NCI-H1694 (cell line): ENCODE measurements around the gene MICAL3.
A peak's percentile ranks its signal among the peaks of the same experiment; 100 is the strongest.

Experiments
- DNase-seq: peaks from one replicate; lab custom pipeline; 2025; lab: John Stamatoyannopoulos, UW

Gene MICAL3

GRCh38 chr22:17838180-17838865, 186.0 kb downstream of the MICAL3 start:
- DNase-seq = no peak

DNA sequence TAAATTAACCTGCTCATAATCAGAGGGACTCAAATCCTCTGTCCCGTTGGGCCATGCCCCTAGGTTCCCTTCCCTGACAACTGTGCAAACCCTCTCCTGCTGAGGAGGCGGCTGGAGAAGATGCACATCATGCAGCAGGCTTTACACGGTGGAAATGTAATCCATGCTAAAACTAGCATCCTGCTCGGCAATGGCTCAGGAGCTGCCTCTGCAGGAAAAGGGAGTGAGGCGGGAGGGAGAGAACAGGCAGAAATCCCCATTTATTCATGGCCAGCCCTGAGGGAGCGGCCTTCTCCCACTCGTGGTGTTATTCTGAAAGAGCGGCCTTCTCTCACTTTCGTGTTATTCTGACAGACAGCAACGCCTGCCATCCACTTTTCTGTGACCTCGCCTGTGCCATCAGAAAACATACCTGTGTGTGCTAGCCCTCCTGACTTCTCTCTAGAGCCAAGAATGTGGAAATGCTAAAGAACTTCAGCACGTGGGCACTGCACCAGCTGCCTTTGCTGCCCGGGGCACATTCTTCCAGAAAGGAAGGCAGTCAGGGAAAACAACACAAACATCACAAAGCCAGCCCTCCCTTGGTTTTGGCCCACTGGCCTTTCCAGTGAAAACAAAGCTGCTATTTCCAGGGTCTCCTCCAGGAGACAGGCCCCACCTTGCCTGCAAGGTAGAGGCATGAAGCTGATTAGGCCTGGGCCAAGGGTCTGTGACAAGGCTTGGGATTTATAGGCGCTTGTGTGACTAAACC, 187.2 kb downstream of the MICAL3 start:
- DNase-seq = no peak

- no peak for DNase-seq
Measured at GRCh38 chr22:17835256-17835655, 189.1 kb downstream of the MICAL3 start.

- DNase-seq = no peak
Measured at GRCh38 chr22:17833489-17833888, 190.9 kb downstream of the MICAL3 start.

- DNase-seq = no peak
Measured at GRCh38 chr22:17832665-17833064, 191.7 kb downstream of the MICAL3 start.

GRCh38 chr22:17831501-17832251, 192.7 kb downstream of the MICAL3 start:
- no peak for DNase-seq

- DNase-seq = peak; percentile 50
Measured at GRCh38 chr22:17830043-17830961, 194.1 kb downstream of the MICAL3 start.

DNA sequence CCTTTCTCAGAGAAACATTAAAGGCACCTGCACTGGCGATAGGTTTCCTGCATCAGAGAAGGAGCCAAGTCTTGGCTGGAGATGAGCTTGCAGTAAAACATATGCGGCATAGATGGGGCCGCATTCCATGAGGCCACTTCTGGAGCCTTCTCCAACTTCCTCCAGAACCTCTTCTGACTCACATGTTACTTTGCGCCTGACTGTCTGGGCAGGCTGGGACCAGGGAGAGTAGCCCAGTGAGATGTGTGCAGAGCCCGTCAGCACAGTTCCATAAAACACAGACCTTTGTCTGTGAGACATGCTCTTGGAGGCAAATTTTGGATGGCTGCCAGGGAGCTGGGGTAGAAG, 194.7 kb downstream of the MICAL3 start:
- DNase-seq = no peak

GRCh38 chr22:17828502-17829080, 195.8 kb downstream of the MICAL3 start:
- DNase-seq = no peak

DNA sequence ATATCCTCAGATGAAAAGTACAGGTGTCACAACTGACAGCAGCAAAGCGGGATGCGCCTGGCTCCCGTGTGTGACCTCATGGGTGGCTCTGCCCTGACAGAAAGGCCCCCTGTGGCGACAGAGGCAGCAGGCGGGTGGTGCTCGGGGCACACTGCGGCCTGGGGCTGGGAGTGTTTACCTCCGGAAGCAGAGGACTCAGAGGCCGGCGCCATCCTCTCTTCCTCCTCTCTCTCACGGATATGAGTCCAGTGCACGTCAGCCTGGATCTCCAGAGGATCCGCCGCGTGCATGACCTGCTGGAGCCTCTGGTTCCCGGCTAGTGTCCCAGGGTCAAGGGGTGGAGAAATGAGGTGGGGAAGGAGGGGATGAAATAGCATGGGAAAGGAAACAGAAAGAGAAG, 196.9 kb downstream of the MICAL3 start:
- no peak for DNase-seq

GRCh38 chr22:17825876-17826550, 198.3 kb downstream of the MICAL3 start:
- no peak for DNase-seq

- DNase-seq = no peak
Measured at GRCh38 chr22:17824457-17824856, 199.9 kb downstream of the MICAL3 start.

GRCh38 chr22:17823964-17824363, 200.4 kb downstream of the MICAL3 start:
- no peak for DNase-seq

DNA sequence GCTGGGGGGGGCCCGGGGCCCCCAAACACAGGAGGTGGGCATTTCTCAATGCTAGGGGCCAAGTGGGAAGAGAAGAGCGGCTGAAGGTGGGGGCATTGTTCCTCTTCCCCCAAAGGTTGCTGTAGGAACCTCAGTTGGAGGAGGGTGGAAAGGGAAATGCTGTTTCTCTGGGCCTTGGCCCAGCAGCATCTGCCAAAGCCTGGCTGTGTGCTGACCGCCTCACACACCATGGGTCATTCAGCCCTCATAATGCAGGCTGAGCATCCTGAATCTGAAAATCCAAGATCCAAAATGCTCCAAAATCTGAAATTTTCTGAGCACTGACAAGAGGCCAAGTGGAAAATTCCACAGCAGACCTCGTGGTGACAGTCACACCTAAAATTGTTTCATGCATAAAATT, 201.1 kb downstream of the MICAL3 start:
- no peak for DNase-seq

- no peak for DNase-seq
Measured at GRCh38 chr22:17822087-17822486, 202.3 kb downstream of the MICAL3 start.

- no peak for DNase-seq
Measured at GRCh38 chr22:17820879-17821439, 203.4 kb downstream of the MICAL3 start.

GRCh38 chr22:17818649-17819048, 205.7 kb downstream of the MICAL3 start:
- DNase-seq = no peak

GRCh38 chr22:17818180-17818579, 206.2 kb downstream of the MICAL3 start:
- DNase-seq = no peak

GRCh38 chr22:17817511-17818065, 206.8 kb downstream of the MICAL3 start:
- DNase-seq = no peak

- no peak for DNase-seq
Measured at GRCh38 chr22:17817079-17817478, 207.3 kb downstream of the MICAL3 start.
